GM12892 (cell line): ENCODE results near the gene CORO2B.

Experiments
- POLR2A ChIP-seq: IDR thresholded peaks from 2 replicates; pipeline ENCODE4 v1.6.1; 2011; ENCODE audit warnings: low read depth, low read length, control low read depth
- POLR2AphosphoS5 ChIP-seq: IDR thresholded peaks from 2 replicates; pipeline ENCODE4 v1.6.1; 2011; ENCODE audit warnings: low read depth, low read length, control low read depth
- TAF1 ChIP-seq: IDR thresholded peaks from 2 replicates; pipeline ENCODE4 v1.6.1; 2011; ENCODE audit warnings: low read depth, mild to moderate bottlenecking, control low read depth, low read length, borderline replicate concordance

DNA sequence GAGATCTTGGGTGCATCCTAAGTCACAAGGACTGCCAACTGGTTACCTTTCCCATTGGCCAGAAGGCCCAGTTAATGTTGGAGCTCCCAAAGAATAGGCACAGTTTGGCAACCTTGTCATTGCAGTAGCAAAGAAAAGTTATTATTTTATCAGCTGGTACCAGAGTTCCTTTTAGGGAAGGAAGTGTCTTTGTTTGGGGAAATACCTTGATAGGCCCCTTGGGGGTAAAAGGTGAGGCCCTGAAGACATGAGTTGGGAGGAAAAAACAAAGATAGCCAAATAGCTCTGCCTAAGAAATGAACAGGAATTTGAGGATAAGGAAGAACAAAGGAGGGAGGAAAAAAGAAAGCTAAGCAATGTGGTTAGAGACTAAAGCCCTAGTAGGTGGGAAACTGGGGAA is 156.1 kb downstream of the CORO2B start:
- TF ChIP-seq POLR2A (no peak), POLR2AphosphoS5 (no peak), TAF1 (no peak)
